ENCODE data around the gene GABBR2.

GRCh38 chr9:98692392-98692791 lies 16.3 kb downstream of the GABBR2 start:
- TF ChIP-seq CTCF (IDR thresholded peaks at IDR 0.05) (no peak), POLR2AphosphoS5 (IDR thresholded peaks at IDR 0.05) (no peak), POLR2A (IDR thresholded peaks at IDR 0.05) (no peak)

Data from breast epithelium (tissue), 3 donors.